ENCODE data around the gene ITGA3. TPM values are rescaled to one million over a fixed set of nuclear protein-coding genes. Genes with fewer than 3 reads are reported as not detected.
"Not testable (repeated sequence)": the region's sequence is repeated elsewhere in the genome, so short reads cannot be mapped to it uniquely, and the experiment has no call there.

ITGA3 gene
- total RNA-seq, 6 donors from 2014 or later = 193 to 469 (median 350) TPM

DNA sequence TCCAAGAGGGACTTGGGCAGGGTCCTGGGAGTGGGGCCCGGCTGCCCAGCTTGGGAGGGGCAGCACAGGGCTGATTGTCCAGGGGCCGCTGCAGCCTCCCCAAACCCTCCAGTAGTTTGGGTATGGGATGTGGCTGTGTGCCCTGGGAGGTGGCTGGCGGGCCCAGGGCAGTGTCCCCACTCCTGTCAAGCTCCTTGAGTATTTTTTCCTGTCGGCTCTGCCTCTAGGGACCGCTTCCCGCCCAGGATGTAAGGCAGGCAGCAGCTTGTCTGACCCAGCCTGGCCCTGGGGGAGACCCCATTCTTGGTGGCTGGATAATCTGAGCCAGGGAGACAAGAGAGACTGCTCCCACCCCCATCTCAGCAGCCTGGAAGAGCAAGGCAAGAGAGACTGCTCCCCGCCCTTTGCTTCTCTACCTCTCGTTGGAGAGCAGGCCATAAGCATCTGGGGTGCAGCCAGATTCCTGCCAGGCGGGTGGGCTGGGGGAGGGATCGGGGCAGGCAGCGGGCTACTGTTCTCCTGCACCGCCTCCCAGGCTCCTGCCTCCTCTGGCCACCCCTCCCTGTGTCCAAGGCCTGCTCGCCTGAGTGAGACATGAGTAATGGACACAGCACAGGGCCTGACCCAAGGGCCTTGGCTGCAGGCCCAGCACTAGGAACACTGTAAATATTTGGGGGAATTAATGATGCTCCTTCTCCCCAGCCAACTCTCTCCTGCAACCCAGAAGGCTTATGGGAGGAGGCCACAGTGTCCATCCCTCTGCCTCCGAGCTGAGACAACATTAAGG, 18.4 kb upstream of the ITGA3 start:
- ATAC-seq (ENCODE audit: low FRiP score in 2 of 2) (peak; percentile 64 to 87), DNase-seq (peak; percentile 68 to 90)
- peak; percentile 62 to 71 for TF ChIP-seq POLR2AphosphoS5 (IDR thresholded peaks at IDR 0.05)
- TF ChIP-seq EP300 (IDR thresholded peaks at IDR 0.05) = no peak
- TF ChIP-seq POLR2A (IDR thresholded peaks at IDR 0.05) = no peak
- TF ChIP-seq, protein P1, sequence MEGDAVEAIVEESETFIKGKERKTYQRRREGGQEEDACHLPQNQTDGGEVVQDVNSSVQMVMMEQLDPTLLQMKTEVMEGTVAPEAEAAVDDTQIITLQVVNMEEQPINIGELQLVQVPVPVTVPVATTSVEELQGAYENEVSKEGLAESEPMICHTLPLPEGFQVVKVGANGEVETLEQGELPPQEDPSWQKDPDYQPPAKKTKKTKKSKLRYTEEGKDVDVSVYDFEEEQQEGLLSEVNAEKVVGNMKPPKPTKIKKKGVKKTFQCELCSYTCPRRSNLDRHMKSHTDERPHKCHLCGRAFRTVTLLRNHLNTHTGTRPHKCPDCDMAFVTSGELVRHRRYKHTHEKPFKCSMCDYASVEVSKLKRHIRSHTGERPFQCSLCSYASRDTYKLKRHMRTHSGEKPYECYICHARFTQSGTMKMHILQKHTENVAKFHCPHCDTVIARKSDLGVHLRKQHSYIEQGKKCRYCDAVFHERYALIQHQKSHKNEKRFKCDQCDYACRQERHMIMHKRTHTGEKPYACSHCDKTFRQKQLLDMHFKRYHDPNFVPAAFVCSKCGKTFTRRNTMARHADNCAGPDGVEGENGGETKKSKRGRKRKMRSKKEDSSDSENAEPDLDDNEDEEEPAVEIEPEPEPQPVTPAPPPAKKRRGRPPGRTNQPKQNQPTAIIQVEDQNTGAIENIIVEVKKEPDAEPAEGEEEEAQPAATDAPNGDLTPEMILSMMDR (IDR thresholded peaks at IDR 0.05) = no peak
- Histone ChIP-seq H3K36me3 (no peaks in the 10 kb centered on the region), H3K27ac (peak overlapping the region; percentile 85 to 91 (median 89)), H3K27me3 (no peaks in the 10 kb centered on the region), H3K4me3 (peak overlapping the region in 1 of 4 donors; percentile 6), H3K9me3 (no peaks in the 10 kb centered on the region), H3K4me1 (peaks cover 45 to 69% (median 54%) of the 10 kb centered on the region in 4 donors)
- WGBS, 2 donors = 29 to 35% methylated on average over 7 to 14 of the region's 14 CpGs

DNA sequence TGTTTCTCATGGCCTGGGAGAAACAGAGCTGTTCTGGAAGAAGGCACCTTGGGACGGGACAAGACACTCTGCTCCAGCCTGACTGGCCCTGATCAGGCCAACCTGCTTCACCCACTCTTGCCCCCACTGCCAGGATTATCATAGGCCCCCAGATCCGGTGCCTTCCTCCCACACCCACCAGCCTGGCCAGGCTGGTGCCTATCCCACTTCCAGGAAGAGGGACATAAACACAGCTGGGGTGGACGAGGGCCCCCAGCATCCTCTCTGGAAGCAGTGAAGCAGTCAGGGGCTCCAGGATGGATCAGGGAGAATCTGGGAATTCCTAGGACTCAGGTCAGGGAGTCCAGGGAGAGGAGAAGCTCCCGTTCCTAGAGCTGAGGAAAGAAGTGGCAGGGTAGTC, 16.9 kb upstream of the ITGA3 start:
- peak in 2 of 4 donors; percentile 20 to 33 for TF ChIP-seq EP300 (IDR thresholded peaks at IDR 0.05)
- TF ChIP-seq POLR2A (IDR thresholded peaks at IDR 0.05) = no peak
- TF ChIP-seq POLR2AphosphoS5 (IDR thresholded peaks at IDR 0.05) = peak; percentile 30 to 77
- TF ChIP-seq, protein P1 (IDR thresholded peaks at IDR 0.05) = no peak
- Histone ChIP-seq H3K9me3 (no peaks in the 10 kb centered on the region), H3K27me3 (no peaks in the 10 kb centered on the region), H3K36me3 (no peaks in the 10 kb centered on the region), H3K27ac (peak overlapping the region; percentile 13 to 91 (median 86)), H3K4me3 (no peak overlapping the region), H3K4me1 (peaks cover 52 to 71% (median 62%) of the 10 kb centered on the region in 4 donors)
- 58 to 71% methylated on average over 2 to 4 of the region's 4 CpGs for WGBS, 2 donors
- no peak for DNase-seq
- no peak for ATAC-seq (ENCODE audit: low FRiP score in 2 of 2)

DNA sequence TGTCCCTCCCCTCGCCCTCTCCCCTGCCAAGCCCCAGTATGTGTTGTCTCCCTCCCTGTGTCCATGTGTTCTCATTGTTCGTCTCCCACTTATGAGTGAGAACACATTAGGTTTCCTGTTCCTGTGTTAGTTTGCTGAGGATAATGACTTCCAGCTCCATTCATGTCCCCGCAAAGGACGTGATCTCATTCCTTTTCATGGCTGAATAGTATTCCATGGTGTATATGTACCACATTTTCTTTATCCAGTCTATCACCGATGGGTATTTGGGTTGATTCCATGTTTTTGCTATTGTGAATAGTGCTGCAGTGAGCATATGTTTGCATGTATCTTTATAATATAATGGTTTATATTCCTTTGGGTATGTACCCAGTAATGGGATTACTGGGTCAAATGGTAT, 15.4 kb upstream of the ITGA3 start:
- not testable (repeated sequence) for H3K27me3 ChIP-seq; H3K9me3 ChIP-seq; ATAC-seq (ENCODE audit: low FRiP score in 2 of 2); H3K4me3 ChIP-seq; DNase-seq; H3K36me3 ChIP-seq
- WGBS, 2 donors = 72 to 83% methylated on average over 5 of the region's 5 CpGs
- Histone ChIP-seq H3K4me1 (peaks cover 58 to 77% (median 65%) of the 10 kb centered on the region in 4 donors), H3K27ac (peak overlapping the region in 2 of 4 donors; percentile 87 to 91)
- peak in 1 of 2 donors; percentile 10 for TF ChIP-seq POLR2AphosphoS5 (IDR thresholded peaks at IDR 0.05)

DNA sequence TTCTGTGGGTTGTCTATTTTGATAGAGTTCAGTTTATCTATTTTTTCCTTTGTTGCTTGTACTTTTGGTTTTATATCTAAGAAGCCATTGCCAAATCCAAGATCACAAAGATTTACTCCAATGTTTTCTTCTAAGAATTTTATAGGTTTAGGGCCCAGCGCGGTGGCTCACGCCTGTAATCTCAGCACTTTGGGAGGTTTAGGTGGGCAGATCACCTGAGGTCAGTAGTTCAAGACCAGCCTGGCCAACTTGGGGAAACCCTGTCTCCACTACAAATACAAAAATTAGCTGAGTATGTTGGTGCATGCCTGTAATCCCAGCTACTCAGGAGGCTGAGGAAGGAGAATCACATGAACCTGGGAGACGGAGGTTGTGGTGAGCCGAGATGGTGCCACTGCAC, 13.7 kb upstream of the ITGA3 start:
- Histone ChIP-seq H3K27me3 (no peaks in the 10 kb centered on the region), H3K4me3 (no peak overlapping the region), H3K9me3 (no peaks in the 10 kb centered on the region), H3K36me3 (no peaks in the 10 kb centered on the region), H3K27ac (peak overlapping the region in 1 of 4 donors; percentile 85), H3K4me1 (peaks cover 48 to 77% (median 65%) of the 10 kb centered on the region in 4 donors)
- 97 to 98% methylated on average over 5 of the region's 5 CpGs for WGBS, 2 donors
- DNase-seq = no peak
- TF ChIP-seq, protein P1 (IDR thresholded peaks at IDR 0.05) = no peak
- ATAC-seq (ENCODE audit: low FRiP score in 2 of 2) = no peak

DNA sequence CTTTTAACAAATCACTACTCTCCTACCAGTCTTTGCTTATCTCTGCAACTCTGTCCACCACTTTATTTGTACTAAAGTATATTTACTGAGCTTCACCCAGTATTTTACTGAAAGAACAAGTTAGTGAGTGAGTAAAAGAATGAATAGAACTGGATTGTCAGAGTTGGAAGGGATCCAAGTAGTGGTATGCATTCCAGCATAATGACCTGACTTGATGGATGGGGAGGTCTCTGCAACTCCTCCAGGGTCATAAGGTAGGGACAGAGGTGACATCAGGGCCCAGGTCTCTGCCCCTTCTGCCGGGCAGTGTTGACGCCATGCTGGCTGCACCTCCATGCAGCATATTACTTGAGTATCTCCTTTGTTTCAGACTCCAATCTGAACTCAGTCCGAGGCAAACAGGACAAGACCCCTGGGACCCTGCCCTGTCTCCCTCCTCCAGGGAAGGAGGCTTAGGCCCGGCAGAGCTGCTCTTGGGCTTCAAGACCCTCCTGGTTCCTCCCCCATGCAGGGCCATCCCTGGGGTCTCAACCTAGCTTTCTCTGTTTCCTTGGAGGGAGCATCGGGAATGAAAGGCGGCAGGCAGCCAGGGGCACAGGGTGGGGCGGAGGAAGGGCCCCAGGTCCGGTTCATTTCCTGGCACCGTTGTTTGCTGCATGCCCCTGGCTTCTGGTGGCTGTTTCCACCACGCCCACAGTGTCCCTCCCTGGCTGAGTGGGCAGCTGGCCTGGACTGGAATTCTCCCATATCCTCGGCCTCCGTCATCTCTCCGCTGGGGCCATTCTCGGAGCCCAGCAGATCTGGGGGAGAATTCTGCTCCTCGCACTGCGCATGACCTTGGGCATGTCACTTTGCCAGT, 12.4 kb upstream of the ITGA3 start:
- TF ChIP-seq POLR2A (IDR thresholded peaks at IDR 0.05) (no peak), POLR2AphosphoS5 (IDR thresholded peaks at IDR 0.05) (peak; percentile 70 to 71), EP300 (IDR thresholded peaks at IDR 0.05) (peak in 2 of 4 donors; percentile 46 to 74)
- TF ChIP-seq, protein P1 (IDR thresholded peaks at IDR 0.05) = no peak
- no peaks in the 10 kb centered on the region for H3K9me3 ChIP-seq
- WGBS, 2 donors = 56 to 57% methylated on average over 10 to 16 of the region's 16 CpGs
- H3K27me3 ChIP-seq = no peaks in the 10 kb centered on the region
- no peaks in the 10 kb centered on the region for H3K36me3 ChIP-seq
- ATAC-seq (ENCODE audit: low FRiP score in 2 of 2) (peak; percentile 29 to 73), DNase-seq (peak; percentile 57 to 67)
- no peak overlapping the region for H3K4me3 ChIP-seq
- peak overlapping the region; percentile 65 to 85 (median 71) for H3K27ac ChIP-seq
- H3K4me1 ChIP-seq = peaks cover 38 to 76% (median 62%) of the 10 kb centered on the region in 4 donors

Measured in upper lobe of left lung (tissue), 6 donors.